Midbrain (tissue), 1 donor: ENCODE measurements around the gene CCDC97.

Experiments
- DNase-seq: peaks from one replicate; lab custom pipeline; 2025; lab: John Stamatoyannopoulos, UW

CCDC97 gene

DNA sequence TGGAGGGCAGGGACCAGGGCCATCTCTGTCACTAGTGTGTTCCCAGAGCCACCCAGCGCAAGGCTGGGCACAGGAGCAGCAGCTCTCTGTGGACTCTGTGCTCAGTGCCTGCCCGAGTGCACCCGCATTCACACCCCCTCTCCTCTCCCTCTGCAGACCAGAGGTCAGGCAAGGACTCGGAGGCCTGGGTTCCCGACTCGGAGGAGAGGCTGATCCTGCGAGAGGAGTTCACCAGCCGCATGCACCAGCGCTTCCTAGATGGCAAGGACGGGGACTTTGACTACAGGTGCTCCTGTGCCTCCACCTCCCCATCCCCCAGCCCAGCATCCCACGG, 10.2 kb downstream of the CCDC97 start:
- DNase-seq = no peak

DNA sequence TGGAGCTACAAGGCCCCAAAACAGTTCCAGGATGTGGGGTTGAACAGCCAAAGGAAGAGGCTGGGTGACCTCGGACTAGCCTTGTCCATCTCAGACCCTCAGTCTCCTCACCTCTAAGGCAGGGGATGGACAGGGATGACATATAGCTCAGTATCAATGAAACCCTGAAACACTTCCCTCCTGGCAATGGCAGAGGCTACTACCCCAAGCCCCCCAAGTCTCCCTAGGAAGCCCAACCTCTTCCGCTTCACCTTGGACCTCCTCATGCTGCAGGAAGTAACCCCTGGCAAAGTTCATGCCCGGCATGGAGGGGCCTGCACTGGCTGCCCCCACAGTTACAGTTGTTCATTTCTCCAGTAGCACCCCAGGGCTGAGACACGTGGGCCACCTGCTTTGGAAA, 10.6 kb downstream of the CCDC97 start:
- no peak for DNase-seq

DNA sequence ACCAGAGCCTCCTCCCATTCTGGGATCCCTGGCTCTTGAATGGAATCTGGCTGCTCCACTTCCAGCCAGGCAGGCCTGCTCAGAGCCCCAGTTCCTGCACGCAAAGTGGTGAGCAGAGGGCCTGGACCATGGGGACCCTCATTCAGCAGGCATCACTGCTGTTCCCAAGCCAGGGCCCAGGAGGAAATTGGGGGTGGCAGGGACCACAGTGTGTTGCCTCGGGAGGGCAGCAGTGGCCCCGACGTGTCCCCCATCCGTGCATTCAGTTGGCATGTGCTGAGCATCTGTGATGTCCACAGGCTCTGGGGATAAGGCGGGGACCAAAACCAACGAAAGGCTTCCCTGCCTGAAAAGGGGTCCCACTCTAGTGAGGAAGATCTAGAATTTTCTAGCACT, 11.2 kb downstream of the CCDC97 start:
- no peak for DNase-seq

DNA sequence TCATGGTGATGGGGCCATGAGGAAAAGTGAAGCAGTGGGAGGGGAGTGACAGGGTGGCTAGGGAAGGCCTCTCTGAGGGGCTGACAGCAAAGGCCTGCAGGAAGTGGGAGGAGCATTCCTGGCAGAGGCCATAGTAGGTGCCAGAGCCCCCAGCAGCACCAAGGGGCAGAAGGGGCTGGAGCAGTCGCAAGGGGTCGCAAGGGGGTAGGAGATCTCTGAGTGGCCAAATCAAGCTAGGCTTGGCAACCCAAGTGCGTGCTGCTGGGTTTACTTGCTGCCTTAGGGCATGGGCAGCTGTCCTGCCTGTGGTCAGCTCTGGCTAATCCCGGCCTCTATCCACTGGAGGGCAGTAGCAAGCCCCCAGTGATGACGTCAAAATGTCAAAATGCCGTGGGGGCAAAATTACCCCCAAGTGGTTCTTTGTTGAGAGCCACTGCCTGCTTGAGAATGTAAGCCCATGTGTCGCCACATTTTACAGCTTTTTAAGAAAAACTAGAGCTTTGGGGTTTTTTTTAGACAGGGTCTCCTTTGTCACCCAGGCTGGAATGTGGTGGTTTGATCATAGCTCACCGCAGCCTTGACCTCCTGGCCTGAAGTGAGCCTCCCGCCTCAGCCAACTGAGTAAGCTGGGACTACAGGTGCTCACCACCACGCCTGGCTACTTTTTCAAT, 11.8 kb downstream of the CCDC97 start:
- no peak for DNase-seq

DNA sequence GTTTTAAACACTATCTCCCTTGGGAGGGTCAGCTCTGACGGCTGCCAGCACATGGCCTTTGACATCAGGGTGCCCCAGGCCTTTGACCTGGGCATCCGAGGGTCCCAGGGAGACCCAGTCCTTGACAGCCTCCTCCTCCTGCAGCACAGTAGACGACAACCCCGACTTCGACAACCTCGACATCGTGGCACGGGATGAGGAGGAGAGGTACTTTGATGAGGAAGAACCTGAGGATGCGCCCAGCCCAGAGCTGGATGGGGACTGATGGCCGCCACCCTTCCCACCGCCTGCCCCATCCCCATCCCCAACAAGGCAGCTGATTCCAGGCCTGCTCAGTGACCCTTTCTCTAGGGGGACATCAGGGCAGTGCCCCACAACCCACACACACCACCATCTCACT, 12.5 kb downstream of the CCDC97 start:
- DNase-seq = no peak

DNA sequence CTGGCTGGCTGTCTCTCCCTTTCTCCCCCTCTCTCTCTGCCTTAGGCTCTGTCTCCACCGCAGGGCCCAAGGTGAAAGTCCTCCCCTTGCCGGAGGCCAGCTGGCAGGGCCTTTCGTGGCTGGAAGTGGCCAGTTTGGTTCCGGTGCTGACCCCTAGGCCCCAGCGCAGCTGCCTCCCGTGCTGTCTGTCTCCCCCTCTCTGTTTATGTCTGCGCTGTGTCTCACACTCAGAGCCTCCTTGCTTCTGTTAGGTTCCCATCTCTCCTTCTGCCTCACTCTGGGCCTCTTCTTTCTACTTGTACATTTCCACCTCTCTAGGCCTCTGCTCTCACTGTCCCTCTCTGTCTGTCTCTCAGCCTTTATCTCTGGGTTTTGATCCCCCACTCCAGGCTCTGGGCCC, 13.1 kb downstream of the CCDC97 start:
- DNase-seq = no peak

DNA sequence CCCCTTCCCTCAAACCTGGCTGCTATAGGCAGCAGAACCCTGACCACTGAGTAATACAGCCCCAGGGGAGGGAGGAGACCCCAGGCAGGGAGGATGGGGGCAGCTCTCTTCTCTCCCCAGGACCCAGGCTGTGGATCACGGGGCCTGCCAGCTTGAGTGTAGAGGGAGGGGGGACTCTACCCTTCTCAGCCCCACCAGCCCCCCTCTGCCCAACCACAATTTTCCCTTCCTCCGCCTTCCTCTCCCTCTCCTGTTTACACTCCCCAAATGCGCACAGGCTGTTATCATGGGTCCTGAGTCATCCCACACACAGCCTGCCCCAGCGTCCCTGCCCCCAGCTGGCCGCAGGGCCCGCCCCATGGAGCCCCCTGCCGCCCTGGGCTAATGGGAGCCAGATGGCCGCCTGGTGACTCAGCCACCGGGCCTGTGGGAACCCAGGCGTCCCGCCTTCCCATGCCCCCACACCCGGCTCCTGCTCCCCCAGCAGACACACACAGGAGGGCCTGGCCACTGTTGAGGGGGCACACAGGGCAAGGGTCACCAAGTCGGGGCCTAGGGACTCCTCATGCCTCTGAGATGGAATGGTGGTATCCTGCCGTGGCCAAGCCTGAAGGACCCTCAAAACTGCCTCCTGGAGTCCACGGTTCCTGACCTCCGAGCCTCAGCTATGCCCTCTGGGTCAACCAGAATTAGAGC, 13.6 kb downstream of the CCDC97 start:
- no peak for DNase-seq

DNA sequence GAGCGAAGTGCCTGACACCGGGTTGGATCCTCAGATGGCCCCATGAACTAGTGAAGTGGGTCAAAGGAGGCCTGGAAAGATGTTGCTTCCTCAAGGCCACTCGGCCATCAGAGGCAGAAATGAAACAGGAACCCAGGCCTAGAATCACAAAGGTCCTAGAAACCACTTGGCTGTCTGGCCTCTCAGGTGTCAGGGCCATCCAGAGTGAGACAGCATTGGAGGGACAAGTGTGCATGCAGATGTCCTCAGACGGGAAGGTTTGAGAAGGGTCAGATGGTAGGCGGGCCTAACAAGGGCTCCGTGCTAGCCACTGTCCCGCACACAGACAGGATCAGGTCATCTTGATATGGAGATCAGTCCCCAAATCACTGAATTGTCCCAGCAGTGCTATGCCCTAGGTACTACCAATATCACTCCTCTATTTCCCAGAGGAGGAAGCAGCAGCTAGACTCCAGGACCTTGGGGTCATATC, 14.3 kb downstream of the CCDC97 start:
- DNase-seq = no peak

DNA sequence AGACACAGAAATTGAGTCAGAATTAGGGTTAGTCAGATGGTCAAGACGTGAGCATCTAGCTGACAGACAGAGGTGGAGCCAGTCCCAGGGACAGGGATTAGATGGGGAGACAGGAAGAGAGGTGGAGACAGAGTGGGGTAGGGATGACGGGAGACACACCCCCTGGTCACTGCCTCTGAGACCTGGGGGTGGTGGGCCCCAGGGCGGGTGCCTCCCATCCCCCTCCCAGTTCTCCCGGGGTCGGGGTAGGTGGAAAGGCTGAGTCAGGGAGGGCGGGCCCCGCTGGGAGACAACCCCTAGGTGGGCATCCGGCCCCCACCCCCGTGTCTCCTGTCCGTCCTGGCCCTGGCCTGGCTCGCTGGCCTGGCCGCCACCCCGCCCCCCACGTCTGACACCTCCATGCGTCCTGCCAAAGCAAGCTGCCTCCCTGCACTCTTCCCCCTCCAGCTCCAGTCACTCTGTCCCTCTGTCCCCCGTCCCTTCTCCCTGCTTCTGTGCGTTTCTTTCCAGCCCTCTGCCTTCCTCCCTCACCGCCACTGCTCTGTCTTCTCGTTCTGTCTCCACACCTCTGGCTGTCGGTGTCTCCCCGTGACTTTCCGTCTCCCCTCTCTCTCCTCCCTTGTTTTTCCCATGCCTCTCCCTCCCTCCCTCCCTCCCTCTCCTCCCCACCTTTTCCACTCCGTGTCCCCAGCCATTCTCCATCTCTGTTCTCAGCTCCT, 15.1 kb downstream of the CCDC97 start:
- DNase-seq = no peak

DNA sequence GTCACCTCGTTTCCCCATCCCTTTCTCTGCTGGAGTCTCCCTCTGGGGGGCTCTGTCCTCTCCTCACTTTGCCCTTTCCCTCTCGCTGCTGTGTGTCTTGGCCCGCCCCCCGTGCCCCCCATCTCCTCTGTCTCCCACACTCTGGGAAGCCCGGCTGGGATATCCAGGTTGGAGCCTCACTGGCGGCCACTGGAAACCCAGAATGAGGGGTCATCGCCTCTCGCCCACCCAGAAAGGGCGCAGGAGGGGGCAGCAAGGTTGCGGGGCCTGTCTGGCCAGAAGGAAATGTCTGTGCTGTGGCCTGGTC, 15.6 kb downstream of the CCDC97 start:
- DNase-seq = no peak

DNA sequence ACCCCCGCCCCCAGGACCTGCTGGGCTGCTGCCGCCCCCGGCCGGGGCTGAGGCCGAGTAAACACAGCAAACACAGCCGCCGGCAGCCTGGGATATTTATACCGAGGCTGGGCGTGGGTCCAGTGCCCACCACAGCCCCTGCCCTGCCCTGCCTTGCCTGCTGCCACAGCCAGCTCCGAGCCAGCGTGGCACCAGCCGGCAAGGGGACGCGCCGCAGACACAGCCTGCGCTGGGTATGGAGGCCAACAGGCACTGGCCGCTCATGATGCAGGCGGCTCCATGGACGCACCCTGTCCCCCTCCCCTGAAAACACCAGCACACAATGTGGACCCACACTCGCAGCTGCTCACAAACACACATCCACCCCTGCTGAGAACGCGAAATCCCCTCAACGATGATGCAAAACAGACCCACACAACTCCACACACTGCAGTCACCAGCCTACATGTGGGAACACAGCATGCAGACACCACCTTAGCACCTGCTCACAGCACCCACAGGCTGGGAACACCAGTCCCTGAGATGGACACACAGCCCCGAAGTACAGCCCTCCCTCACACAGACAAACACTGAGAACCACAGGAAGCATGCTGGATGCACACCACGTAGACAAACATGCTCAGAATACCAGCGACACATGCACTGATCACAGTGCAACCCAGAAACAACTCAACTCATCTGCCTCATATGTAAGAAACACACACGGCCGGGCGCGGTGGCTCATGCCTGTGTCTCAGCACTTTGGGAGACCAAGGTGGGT, 16.2 kb downstream of the CCDC97 start:
- no peak for DNase-seq

DNA sequence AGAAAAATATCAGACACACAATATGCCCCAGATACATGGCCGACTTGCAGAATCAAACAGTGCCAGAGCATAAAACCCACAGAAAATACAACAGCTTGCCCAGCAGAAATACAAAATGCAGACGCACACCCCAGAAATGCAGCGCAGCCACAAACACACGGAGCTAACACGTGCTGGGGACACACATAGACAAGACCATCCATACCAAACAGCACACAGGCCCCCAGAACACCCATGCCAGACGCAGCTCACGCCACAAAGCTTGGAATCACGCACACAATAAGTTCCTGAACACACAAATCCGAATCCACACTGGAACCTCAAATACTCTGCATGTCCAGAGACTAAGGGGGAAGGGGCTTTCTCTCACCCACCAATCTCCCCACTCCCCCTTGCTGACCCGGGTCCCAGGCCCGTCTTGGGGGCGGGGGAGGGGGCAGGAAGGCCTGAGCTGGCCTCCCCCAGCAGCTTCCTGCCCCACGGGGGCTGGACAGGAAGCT, 17.2 kb downstream of the CCDC97 start:
- no peak for DNase-seq

DNA sequence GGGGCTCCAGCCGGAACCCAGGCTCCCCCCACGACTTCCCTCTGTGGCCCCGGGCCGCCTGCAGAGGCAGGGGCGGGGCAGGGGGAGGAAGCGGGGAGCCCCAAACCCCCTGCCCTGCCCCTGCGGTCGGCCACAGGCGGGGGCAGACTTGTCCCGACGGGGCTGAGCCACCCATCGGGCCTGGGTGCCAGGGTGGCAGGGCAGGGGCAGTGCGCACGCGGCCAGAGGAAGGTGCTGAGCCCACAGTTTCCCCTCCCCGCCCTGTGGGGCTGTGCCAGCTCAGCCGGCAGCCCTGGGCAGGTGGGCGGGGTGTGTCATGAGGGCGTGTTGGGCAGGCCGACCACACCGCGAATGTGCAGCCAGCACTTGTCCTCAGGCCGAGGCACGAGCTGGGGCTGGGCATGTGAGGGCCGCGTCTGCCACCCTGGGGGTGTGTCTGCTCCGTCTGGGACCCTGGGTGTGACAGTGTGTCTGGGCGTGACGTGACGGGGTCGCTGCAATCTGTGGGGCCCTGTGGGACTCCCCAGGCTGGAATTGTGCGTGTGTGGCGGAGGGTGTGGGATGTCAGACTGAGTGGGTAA, 17.7 kb downstream of the CCDC97 start:
- DNase-seq = peak; percentile 17

DNA sequence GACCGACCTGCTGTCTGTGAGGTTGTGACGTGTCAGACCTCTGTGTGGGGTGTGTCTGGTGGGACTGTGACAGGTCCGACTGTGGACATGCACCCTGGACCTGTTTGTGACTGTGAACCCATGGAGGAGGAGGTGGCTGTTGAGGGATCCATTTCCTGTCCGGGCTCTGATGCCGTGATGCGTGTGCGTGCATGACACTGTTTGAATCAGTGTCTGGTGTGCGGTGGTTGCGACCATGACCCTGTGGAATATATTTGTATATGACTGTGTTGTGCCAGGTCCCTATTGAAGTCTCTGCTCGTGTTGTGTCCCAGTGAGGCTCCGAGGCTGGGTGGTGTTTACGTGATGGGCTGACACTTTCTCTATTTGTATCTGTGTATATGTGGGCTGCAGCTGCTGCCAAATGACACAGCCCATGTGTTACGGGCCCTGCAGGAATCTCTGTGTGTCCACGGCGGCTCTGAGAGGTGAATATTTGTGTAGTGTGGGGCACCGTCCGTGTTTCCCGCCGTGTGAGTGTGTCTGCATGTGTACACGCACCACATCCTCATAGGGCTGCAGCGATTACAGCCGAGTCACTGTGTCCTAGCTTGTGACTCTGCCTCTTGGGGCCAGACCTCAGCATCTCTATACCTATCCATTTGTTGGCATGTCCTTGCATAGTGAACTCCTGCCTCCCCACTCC, 18.3 kb downstream of the CCDC97 start:
- no peak for DNase-seq

DNA sequence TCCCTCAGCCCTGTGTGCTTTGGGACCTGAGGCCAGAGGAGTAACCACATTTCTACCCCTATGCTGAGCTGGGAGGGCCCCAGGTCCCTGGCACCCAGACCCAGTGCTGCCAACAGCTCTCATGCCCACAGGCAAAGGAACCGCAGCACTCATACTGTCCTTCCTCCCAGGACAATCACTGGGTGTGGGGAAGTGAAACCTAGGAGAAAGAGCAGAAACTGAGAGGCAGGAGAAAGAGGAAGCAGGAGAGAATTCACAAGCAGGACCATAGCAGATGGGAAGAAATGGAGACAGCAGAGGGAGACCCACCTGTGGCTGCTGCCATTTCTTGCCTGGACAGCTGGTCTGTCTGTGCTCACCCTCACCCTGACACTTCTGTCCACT, 18.9 kb downstream of the CCDC97 start:
- DNase-seq = peak; percentile 20

DNA sequence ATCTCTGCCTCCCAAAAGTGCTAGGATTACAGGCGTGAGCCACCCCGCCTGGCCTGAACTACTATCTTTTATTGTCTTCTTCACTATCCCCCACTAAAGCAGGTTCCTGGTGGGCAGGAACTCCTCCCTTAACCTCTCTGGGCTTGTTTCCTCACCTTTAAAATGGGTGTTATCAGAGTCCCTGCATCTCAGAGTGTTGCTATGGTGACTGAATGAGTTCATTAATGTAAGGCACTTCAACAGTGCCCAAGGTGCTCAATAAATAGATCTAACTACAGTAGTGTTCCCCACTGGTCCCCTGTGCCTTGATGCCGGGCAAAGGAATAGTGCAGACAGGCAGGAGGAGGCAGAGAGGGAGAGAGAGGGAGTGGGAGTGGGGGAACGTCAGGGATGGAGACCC, 20.5 kb downstream of the CCDC97 start:
- DNase-seq = no peak

DNA sequence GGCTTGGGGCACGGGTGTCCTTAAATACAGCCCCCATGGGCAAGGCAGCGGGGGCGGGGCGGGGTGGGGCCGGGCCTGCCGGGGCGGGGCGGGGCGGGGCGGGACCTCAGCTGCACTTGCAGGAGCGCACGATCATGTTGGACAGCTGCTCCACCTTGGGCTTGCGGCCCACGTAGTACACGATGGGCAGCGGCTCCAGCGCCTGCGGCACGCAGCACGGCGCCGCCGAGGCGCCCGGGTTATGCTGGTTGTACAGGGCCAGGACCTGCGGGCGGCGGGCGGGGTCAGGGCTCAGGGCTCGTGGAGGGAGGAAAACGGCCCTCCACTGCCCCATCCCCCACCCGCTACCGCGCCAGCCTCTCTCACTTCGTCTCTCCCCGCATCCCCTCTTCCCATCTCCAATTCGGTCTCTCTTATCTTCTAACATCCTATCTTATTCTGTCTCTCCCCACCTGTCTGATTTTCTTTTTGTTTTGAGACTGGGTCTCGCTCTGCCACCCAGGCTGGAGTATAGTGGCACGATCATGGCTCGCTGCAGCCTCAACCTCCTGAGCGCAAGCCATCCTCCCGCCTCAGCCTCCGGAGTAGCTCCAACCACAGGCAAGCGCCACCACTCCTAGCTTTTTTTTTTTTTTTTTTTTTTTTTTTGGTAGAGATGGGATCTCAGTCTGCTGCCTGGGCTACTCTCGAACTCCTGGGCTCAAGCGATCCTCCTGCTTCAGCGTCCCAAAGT, 21.1 kb downstream of the CCDC97 start:
- no peak for DNase-seq

DNA sequence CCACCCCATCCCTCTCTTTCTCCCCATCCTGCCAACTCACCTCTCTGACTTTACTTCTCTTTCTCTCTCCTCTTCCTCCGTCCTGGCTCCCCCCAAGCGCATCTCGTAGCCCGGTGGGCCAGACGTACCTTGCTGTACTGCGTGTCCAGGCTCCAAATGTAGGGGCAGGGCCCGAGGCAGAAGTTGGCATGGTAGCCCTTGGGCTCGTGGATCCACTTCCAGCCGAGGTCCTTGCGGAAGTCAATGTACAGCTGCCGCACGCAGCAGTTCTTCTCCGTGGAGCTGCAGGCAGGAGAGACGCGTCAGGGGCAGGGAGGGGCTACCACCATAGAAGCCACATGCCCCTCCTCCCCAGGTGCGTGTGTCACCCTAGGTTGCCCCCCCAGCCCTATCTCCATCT, 22.0 kb downstream of the CCDC97 start:
- no peak for DNase-seq

DNA sequence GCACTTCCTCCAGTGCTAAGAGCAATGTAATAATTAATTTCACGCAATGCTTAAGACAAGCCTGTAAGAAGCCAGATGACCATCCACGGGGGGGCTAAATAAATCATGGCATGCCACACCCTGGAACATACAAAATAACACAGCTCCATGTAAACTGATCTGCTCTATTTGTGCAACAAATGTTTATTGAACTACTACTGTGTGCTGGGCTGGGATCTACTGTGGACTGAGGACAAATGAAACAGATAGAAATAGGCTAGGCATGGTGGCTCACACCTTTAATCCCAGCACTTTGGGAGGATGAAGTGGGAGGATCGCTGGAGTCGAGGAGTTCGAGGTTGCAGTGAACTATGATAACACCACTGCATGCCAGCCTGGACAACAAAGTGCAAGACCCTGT, 22.5 kb downstream of the CCDC97 start:
- no peak for DNase-seq

DNA sequence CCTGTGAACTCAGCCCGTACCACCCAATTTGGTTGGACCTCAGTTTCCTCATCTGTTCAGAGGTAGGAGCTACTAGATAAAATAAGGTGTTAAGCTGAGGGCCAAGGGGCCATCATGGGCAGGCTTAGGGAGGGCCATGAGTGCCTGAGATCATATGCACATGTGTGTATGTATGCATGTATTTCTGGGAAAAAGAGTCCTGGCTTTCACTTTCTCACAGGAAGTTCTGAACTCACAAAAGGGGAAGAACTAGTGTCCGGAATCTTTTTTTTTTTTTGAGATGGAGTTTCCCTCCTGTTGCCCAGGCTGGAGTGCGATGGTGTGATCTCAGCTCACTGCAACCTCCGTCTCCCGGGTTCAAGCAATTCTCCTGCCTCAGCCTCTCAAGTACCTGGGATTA, 24.8 kb downstream of the CCDC97 start:
- no peak for DNase-seq

DNA sequence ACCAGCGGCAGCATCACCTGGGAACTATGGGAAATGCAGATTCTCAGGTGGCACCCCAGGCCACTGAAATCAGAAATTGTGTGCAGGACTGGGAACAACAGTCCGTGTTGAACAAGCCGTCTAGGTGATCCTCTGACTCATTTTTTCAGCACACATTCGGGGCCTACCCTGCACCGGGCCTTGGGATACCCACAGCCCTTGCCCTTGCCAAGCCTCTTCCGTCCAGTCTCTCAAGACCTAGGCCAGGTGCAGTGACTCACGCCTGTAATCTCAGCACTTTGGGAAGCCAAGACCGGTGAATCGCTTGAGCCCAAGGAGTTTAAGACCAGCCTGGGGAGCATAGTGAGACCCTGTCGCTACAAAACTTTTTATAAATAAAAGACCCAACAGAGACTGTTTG, 25.5 kb downstream of the CCDC97 start:
- DNase-seq = no peak
